GM18870 (cell line): ENCODE results near the gene AHI1.

Experiments used
- ATAC-seq: cut with Tn5 transposase; IDR thresholded peaks from one replicate; pipeline ENCODE4 v1.9.1; 2021; ENCODE audit warnings: moderate library complexity; ENCODE audit not compliant: unreplicated experiment

The AHI1 gene

GRCh38 chr6:135497412-135498184 is at the start of gene AHI1:
AHI1 (minus strand) TSS chr6:135497740; CDS start chr6:135492237, 5,503 bp downstream.
- peak; percentile 85 for ATAC-seq

DNA sequence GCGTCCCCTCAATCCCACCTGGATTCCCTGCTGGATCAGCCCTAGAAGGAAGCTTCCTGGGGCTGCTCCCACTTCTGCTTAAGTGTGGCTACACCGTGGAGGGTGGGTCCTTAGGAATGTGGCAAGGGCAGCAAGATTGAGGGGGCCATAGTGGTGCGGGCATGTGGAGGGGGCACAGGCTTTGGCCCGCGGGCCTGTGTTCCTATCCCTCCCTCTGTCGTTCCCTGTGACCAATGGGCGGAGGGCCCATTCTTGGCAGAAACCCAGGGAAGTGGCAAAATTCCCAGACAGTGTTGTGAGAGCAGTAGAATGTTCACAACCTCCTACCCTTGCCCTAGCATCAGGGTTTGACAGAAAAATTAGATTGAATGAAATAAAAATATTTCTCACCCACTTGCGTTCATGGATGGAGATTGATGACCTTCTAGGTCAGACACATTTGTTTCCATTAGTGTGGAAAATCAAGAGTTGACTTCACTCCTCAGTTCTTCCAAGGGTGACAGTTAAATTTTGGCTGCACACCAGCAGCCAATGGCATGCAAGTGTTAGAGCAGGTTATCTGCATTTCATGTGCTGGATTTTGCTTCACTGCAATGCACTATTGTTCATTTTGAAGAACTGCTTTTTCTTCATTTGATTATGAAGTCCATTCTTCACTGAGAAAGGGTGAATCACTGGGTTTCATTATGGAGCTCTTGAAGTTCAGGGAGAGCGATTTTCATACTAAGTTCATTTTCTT is 49.3 kb upstream of the AHI1 start:
- ATAC-seq, result no peak

DNA sequence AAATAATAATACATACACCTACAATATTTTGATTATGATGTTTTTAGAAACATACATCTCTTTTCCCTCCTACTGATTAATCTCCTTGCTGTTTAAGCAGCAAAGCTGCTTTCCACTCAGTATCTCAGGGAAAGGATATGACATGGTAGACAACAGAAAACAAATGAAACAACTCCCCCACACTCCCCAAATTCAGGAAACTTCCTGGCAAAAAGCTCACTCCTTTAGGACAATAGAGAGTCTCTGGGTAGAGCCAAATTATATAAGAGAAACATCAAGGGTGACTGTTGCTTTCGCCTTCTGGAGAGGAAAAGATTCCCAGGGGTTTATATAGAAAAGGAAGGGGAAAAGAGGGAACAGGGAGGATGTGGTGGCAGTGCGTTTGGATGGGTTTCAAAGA is 48.7 kb upstream of the AHI1 start:
- no peak for ATAC-seq

DNA sequence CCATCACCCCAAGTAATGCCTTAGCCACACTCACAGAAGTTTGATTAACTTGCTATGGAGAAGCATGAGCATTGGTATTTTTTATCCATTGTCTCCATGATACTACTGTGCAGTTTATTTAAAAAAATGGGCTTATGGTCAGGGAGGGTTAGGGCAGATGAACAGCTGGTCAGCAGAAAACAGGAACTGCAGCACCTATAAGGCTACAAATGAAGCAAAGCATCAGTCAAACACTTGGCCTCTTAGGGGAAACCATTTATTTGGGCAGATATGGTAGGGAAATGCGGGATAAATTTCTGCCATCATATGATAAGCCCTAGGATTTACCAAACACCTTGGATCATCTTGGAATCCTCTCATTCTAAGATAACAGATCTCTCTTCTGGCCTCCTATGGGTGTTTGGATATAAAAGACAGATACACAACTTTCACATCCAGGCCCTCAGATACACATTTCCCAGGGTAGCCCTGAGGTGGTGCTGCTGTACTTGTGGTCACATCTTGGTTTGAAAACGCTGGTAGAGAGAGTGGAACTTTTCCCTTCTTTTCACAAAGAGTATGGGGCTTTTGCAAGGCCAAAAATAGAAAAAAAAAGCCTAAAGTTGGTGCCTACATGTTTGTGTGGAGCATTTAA is 42.8 kb upstream of the AHI1 start:
- ATAC-seq, result no peak

DNA sequence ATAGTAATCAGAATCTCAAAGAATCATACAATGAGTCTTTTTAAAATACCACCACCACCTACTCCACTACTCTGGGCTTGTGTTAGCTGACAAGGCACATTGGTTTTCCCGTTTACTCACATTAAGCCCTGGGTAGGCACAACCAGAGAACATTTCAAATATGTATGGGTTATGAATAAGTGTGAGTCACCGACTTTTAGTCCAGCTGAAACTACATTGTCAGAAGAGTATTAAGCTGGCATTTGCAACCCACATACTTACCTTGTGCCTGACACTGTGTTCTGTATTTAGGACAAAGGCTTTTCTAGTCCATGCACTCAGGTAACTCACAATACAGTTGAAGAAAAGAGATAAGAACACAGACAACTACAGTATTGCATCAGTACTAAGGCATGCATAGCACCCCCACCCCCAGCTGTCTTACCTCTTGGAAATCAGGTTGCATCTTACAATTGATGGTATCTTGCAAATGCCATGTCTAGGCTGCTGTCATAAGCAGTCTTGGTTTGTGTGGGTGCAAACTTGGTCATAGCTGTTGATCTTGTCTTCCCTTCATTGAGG is 40.3 kb upstream of the AHI1 start:
- no peak for ATAC-seq

- ATAC-seq, result no peak
These were observed 38.5 kb upstream of the AHI1 start for GRCh38 chr6:135535989-135536414.

DNA sequence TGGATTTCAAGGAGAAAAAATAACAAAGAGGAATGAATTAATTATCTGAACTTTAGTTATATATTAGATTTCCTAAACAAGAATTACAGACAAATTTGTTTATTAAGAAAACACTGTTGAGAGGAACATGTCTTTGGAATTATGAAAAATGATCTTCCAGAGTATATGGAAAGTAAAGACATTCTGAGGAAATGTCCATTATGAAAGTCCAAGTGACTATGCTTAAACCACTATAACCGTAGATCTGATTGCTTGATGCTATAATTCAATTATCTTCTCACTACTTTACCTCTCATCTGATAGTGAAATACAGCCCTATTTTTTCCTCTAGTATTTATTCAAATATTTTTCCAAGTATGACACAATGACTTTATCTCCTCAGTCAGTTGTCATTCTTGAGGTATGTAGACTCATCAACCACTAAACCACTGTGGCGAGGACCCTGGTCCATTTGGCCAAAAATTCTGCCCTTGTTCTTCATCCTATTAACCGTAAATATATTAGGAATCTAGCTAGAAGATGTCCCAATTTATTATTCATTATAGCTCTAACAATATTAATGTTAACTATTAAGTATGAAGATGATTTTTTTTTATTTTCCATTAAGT is 37.3 kb upstream of the AHI1 start:
- ATAC-seq, result no peak

DNA sequence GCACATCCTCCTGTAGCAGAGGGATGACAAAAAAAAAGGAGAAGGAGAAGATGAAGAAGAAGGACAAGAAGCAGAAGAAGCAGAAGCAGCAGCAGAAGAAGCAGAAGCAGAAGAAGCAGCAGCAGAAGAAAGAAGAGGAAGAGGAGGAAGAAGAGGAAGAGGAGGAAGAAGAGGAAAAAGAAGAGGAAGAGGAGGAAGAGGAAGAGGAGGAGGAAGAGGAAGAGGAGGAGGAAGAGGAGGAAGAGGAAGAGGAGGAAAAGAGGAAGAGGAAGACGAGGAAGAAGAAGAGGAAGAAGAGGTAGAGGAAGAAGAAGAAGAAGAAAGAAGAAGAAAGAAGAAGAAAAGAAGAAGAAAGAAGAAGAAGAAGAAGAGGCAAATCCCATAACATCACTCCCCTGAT is 35.0 kb upstream of the AHI1 start:
- no peak for ATAC-seq

- ATAC-seq, result no peak
These were observed 34.5 kb upstream of the AHI1 start for GRCh38 chr6:135531954-135532490.

DNA sequence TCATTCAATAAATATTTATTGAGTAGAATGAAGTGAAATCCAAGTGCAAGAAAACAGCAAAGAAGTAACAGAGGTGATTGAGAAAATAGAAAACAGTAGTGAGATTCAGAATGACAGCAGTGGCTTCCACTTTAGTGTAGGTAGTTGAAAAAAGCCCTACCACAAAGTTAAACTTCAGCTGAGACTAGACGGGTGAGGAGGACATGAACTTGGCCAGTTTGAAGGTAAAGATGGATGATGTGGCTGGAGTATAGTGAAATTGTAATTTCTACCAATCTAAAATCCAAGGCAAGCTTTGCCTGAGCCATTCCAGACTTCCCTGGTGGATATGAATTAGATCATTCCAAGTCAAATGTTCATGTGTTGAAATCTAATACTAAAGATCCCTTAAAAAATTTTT is 32.6 kb upstream of the AHI1 start:
- no peak for ATAC-seq

GRCh38 chr6:135527960-135528249 is 30.4 kb upstream of the AHI1 start:
- no peak for ATAC-seq

GRCh38 chr6:135527116-135527959 is 29.8 kb upstream of the AHI1 start:
- ATAC-seq, result no peak

- ATAC-seq, result no peak
These were observed 28.1 kb upstream of the AHI1 start for GRCh38 chr6:135525594-135525993.

- no peak for ATAC-seq
These were observed 25.6 kb upstream of the AHI1 start for GRCh38 chr6:135522965-135523692.

DNA sequence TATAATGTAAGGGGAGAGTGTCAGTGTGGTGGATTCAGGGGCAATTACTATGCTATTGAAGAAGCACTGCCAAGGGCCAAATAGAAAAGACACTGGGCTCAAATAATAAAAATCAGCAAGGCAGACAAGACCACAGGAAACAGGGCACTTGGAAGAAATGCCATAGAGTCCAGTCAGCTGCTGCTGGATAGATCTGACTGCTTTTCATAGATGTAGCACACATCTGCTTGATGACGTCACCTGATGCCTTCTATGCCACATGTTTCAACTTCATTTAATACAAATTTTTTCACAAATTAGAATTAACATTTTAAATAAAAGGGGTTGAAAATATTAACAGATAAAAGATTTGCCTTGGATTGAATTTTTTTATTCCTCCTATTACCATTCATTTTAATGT is 23.9 kb upstream of the AHI1 start:
- no peak for ATAC-seq

DNA sequence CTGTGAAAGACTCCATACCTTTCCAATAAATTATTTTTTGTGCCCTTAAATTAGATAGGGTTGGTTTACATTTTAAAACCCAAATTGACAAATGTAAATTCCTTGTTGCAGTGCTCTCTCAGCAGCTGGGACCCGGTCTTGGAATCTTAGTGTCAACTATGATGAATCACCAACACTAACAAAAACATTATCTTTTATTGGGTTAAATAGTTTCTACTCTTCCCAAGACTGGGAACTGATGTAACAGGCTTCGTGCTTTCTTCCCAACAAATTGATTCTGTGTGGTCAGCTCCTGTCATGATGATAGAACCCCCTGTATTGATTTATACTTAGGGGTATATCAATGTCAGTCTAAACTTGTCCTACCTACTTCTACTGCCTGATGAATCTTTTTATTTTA is 23.2 kb upstream of the AHI1 start:
- ATAC-seq, result no peak

DNA sequence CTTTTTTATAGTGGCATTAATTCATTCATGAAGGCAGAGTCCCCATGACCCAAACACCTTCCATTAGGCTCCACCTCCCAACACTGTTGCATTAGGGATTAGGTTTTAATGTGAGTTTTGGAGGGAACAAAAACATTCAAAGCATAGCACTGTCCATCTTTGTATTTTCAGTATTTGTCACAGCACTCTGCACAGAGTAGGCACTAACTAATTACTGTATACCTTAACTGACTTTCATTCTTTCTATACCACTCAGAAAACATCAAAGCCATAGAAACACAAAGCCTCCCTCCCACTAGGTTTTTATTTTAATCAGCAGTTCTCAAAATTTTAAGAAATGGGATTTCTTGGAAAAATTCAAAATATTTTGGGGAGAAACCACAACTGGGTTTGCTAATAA is 21.8 kb upstream of the AHI1 start:
- no peak for ATAC-seq

GRCh38 chr6:135517527-135517926 is 20.0 kb upstream of the AHI1 start:
- ATAC-seq, result no peak

DNA sequence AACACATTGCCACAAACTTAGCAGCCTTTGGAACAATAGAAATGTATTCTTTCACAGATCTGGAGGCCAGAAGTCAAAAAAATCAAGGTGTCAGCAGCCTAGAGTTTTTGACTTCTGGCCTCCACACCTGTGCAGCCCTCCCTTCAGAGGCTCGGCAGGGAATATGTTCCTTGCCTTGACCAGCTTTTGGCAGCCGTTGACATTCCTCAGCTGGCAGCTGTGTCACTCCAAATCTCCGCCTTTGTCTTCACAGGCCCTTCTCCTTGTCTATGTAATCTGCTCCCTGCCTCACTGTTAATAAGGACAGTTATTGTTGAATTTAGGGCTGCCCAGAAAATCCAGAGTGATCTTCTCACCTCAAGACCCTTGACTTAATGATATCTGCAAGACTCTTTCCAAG is 17.2 kb upstream of the AHI1 start:
- no peak for ATAC-seq
